H9 (cell line): Measurements from ENCODE around the gene CYGB. TPM values are rescaled to one million over a fixed set of nuclear protein-coding genes. Genes with fewer than 3 reads are reported as not detected.

Source experiments
- DNase-seq: peaks from one replicate; pipeline ENCODE4 v3.0.0-alpha.2; 2017
- H2AFZ ChIP-seq: one replicate; pipeline ENCODE4 v1.6.1; 2013; ENCODE audit warnings: mild to moderate bottlenecking, low read length, control low read depth, moderate library complexity
- H2AK5ac ChIP-seq: 2 replicates; pipeline ENCODE4 v1.6.1; 2013; ENCODE audit warnings: low read length, control low read depth, mixed read lengths; ENCODE audit not compliant: insufficient read length
- H2BK120ac ChIP-seq: one replicate; pipeline ENCODE4 v1.6.1; 2013; ENCODE audit warnings: low read depth, mild to moderate bottlenecking, low read length, control low read depth, inconsistent platforms; ENCODE audit not compliant: poor library complexity, severe bottlenecking
- H2BK12ac ChIP-seq: 2 replicates; pipeline ENCODE4 v1.6.1; 2013; ENCODE audit warnings: low read length, control low read depth, mixed read lengths, low read depth; ENCODE audit not compliant: insufficient read length
- H2BK15ac ChIP-seq: 2 replicates; pipeline ENCODE4 v1.6.1; 2013; ENCODE audit warnings: low read depth, low read length, control low read depth
- H2BK20ac ChIP-seq: one replicate; pipeline ENCODE4 v1.6.1; 2013; ENCODE audit warnings: low read depth, mild to moderate bottlenecking, low read length, control low read depth, inconsistent platforms; ENCODE audit not compliant: poor library complexity, severe bottlenecking
- H2BK5ac ChIP-seq: 2 replicates; pipeline ENCODE4 v1.6.1; 2013; ENCODE audit warnings: low read length, control low read depth, mixed read lengths; ENCODE audit not compliant: insufficient read length
- H3K14ac ChIP-seq: 2 replicates; pipeline ENCODE4 v1.6.1; 2013; ENCODE audit warnings: low read length, control low read depth; ENCODE audit not compliant: insufficient read depth
- H3K18ac ChIP-seq: 2 replicates; pipeline ENCODE4 v1.6.1; 2013; ENCODE audit warnings: low read depth, mild to moderate bottlenecking, mixed read lengths, low read length, control low read depth; ENCODE audit not compliant: insufficient read length
- H3K23ac ChIP-seq: 2 replicates; pipeline ENCODE4 v1.6.1; 2013; ENCODE audit warnings: low read length, control low read depth, mixed read lengths, low read depth; ENCODE audit not compliant: insufficient read length
- H3K23me2 ChIP-seq: 2 replicates; pipeline ENCODE4 v1.6.1; 2013; ENCODE audit warnings: low read depth, mild to moderate bottlenecking, mixed read lengths, low read length, control low read depth; ENCODE audit not compliant: insufficient read length, poor library complexity, severe bottlenecking
- H3K27ac ChIP-seq: 2 replicates; pipeline ENCODE4 v1.5.1; 2013; ENCODE audit warnings: low read length, control low read depth, mixed read lengths, low read depth; ENCODE audit not compliant: insufficient read length
- H3K27me3 ChIP-seq: 2 replicates; pipeline ENCODE4 v1.6.1; 2013; ENCODE audit warnings: low read length, control low read depth, inconsistent platforms; ENCODE audit not compliant: insufficient read depth
- H3K4ac ChIP-seq: 2 replicates; pipeline ENCODE4 v1.6.1; 2013; ENCODE audit warnings: low read depth, mild to moderate bottlenecking, control low read depth, inconsistent platforms, low read length, moderate library complexity
- H3K4me1 ChIP-seq: 2 replicates; pipeline ENCODE4 v1.6.1; 2013; ENCODE audit warnings: low read length, control low read depth, inconsistent platforms; ENCODE audit not compliant: insufficient read depth
- H3K4me2 ChIP-seq: 2 replicates; pipeline ENCODE4 v1.6.1; 2013; ENCODE audit warnings: low read length, control low read depth, mixed read lengths; ENCODE audit not compliant: insufficient read length, insufficient read depth
- H3K56ac ChIP-seq: 2 replicates; pipeline ENCODE4 v1.6.1; 2013; ENCODE audit warnings: low read depth, mild to moderate bottlenecking, mixed read lengths, low read length, control low read depth; ENCODE audit not compliant: insufficient read length
- H3K79me1 ChIP-seq: 2 replicates; pipeline ENCODE4 v1.6.1; 2013; ENCODE audit warnings: low read depth, mild to moderate bottlenecking, moderate library complexity, low read length, control low read depth, inconsistent platforms; ENCODE audit not compliant: insufficient read depth, poor library complexity, severe bottlenecking
- H3K79me2 ChIP-seq: 2 replicates; pipeline ENCODE4 v1.6.1; 2013; ENCODE audit warnings: low read length, control low read depth, inconsistent platforms; ENCODE audit not compliant: insufficient read depth
- H3K9ac ChIP-seq: 2 replicates; pipeline ENCODE4 v1.6.1; 2013; ENCODE audit warnings: low read length, control low read depth, mixed read lengths; ENCODE audit not compliant: insufficient read length; ENCODE audit errors: extremely low read depth
- H3K9me3 ChIP-seq: one replicate; pipeline ENCODE4 v1.6.1; 2013; ENCODE audit warnings: low read depth, low read length, inconsistent platforms; ENCODE audit not compliant: control insufficient read depth
- H3T11ph ChIP-seq: one replicate; pipeline ENCODE4 v1.6.1; 2013; ENCODE audit warnings: mild to moderate bottlenecking, low read length, control low read depth, inconsistent platforms
- H4K20me1 ChIP-seq: one replicate; pipeline ENCODE4 v1.6.1; 2013; ENCODE audit not compliant: control insufficient read depth, insufficient read length, insufficient read depth
- H4K5ac ChIP-seq: 2 replicates; pipeline ENCODE4 v1.6.1; 2013; ENCODE audit warnings: low read depth, mild to moderate bottlenecking, mixed read lengths, low read length, control low read depth; ENCODE audit not compliant: insufficient read length
- H4K8ac ChIP-seq: replicated peaks from 2 replicates; pipeline ENCODE4 v1.6.1; 2013; ENCODE audit warnings: low read length, control low read depth, mixed read lengths, low read depth; ENCODE audit not compliant: insufficient read length
- H4K91ac ChIP-seq: 2 replicates; pipeline ENCODE4 v1.6.1; 2013; ENCODE audit warnings: low read depth, mild to moderate bottlenecking, moderate library complexity, mixed read lengths, low read length, control low read depth; ENCODE audit not compliant: insufficient read length
- H3K27ac Mint-ChIP-seq, 3 experiments: 2 replicates in 2 of 3; 3 replicates in 1 of 3; pipeline ENCODE4 v1.8.0; 2020 to 2021; ENCODE audit warnings: mixed read lengths in 3 of 3, mild to moderate bottlenecking in 1 of 3, moderate library complexity in 1 of 3
- H3K27me3 Mint-ChIP-seq: 2 replicates; pipeline ENCODE4 v1.8.0; 2021; ENCODE audit warnings: low read depth, mild to moderate bottlenecking, moderate library complexity, mixed read lengths
- H3K36me3 Mint-ChIP-seq, 3 experiments: 2 replicates in 2 of 3; 3 replicates in 1 of 3; pipeline ENCODE4 v1.8.0; 2020 to 2021; ENCODE audit warnings: low read depth in 3 of 3, mixed read lengths in 3 of 3; ENCODE audit not compliant: insufficient read depth in 1 of 3
- H3K4me1 Mint-ChIP-seq, 2 experiments: 2 replicates each; pipeline ENCODE4 v1.8.0; 2020; ENCODE audit warnings: mixed read lengths in 2 of 2
- H3K4me3 Mint-ChIP-seq, 2 experiments: 2 replicates in 1 of 2; 3 replicates in 1 of 2; pipeline ENCODE4 v1.8.0; 2020 to 2021; ENCODE audit warnings: mild to moderate bottlenecking in 2 of 2, mixed read lengths in 2 of 2, moderate library complexity in 1 of 2
- H3K9me3 Mint-ChIP-seq, 2 experiments: 2 replicates in 1 of 2; 3 replicates in 1 of 2; pipeline ENCODE4 v1.8.0; 2020; ENCODE audit warnings: mild to moderate bottlenecking in 2 of 2, mixed read lengths in 2 of 2, moderate library complexity in 1 of 2
- WGBS: extraction: QIAGEN DNeasy Blood & Tissue Kit; methylation state at CpG from one replicate; pipeline ENCODE4 v1.1.7; 2013; ENCODE audit warnings: missing lambda C conversion rate, low lambda C conversion rate, mixed read lengths; ENCODE audit not compliant: insufficient read length; ENCODE audit errors: extremely low coverage; 5-methylcytosine and 5-hydroxymethylcytosine counted together
- total RNA-seq: library from RNA; stranded (reverse); gene quantifications from 2 replicates; pipeline ENCODE4 v1.2.1, GENCODE V29; 2021
- TF ChIP-seq, protein P1 (sequence below): fragments of 200-600 bp; sonication (generic); conservative IDR thresholded peaks from 3 replicates; pipeline ENCODE4 v1.8.0; 2021; ENCODE audit warnings: antibody characterized with exemption, mild to moderate bottlenecking

Gene CYGB
- total RNA-seq, 1 experiment from 2014 or later: 2.4 TPM

DNA sequence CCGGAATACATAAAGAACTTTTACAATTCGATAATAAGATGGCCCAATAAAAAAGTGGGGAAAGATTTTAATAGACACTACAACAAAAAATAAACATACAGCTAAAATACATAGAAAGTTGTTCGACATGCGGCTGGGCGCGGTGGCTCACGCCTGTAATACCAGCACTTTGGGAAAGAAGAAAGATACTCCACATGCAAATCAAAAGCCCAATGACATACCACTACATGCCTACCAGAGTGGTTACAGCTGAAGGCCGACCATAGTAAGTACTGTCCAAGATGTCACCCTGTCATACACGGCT, 11.7 kb upstream of the CYGB start:
- Histone ChIP-seq H3K79me2 (no peaks in the 10 kb centered on the region), H2BK5ac (no peak overlapping the region), H2BK120ac (no peak overlapping the region), H2AK5ac (no peak overlapping the region), H3K18ac (no peak overlapping the region), H2AFZ (no peak overlapping the region), H3K27ac (no peak overlapping the region), H3K14ac (no peak overlapping the region), H2BK20ac (no peak overlapping the region), H3K9me3 (no peaks in the 10 kb centered on the region), H4K20me1 (no peaks in the 10 kb centered on the region), H2BK12ac (no peak overlapping the region), H3K4ac (no peak overlapping the region), H3K23me2 (no peaks in the 10 kb centered on the region), H4K5ac (no peak overlapping the region), H4K91ac (no peak overlapping the region), H3K79me1 (no peaks in the 10 kb centered on the region), H2BK15ac (no peak overlapping the region), H3K27me3 (no peaks in the 10 kb centered on the region), H4K8ac (no peak overlapping the region), H3K9ac (no peak overlapping the region), H3K56ac (no peak overlapping the region), H3K4me1 (no peaks in the 10 kb centered on the region; the same call in 1 of the 2 replicates), H3K23ac (no peak overlapping the region), H3T11ph (no peak overlapping the region), H3K4me2 (no peak overlapping the region)
- no peaks in the 10 kb centered on the region; a peak in 1 of 7 replicates for H3K36me3 Mint-ChIP-seq
- no peak for DNase-seq
- no peak overlapping the region for H3K4me3 Mint-ChIP-seq
- TF ChIP-seq, protein P1, sequence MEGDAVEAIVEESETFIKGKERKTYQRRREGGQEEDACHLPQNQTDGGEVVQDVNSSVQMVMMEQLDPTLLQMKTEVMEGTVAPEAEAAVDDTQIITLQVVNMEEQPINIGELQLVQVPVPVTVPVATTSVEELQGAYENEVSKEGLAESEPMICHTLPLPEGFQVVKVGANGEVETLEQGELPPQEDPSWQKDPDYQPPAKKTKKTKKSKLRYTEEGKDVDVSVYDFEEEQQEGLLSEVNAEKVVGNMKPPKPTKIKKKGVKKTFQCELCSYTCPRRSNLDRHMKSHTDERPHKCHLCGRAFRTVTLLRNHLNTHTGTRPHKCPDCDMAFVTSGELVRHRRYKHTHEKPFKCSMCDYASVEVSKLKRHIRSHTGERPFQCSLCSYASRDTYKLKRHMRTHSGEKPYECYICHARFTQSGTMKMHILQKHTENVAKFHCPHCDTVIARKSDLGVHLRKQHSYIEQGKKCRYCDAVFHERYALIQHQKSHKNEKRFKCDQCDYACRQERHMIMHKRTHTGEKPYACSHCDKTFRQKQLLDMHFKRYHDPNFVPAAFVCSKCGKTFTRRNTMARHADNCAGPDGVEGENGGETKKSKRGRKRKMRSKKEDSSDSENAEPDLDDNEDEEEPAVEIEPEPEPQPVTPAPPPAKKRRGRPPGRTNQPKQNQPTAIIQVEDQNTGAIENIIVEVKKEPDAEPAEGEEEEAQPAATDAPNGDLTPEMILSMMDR: no peak
- H3K27ac Mint-ChIP-seq: no peak overlapping the region
- peaks cover 10 to 18% of the 10 kb centered on the region in 2 experiments for H3K4me1 Mint-ChIP-seq
- no CpG with 5 or more reads among the region's 9 CpGs for WGBS
- H3K9me3 Mint-ChIP-seq: no peaks in the 10 kb centered on the region
- H3K27me3 Mint-ChIP-seq: peaks cover 2% of the 10 kb centered on the region; the same call in 1 of the 2 replicates
